Inflammatory macrophage (primary cell): Measurements from ENCODE around the gene CMYA5.

Experiments
- DNase-seq, 2 donors: peaks; one replicate each; pipeline ENCODE4 v3.0.0-alpha.2; 2020 to 2022

Gene CMYA5

DNA sequence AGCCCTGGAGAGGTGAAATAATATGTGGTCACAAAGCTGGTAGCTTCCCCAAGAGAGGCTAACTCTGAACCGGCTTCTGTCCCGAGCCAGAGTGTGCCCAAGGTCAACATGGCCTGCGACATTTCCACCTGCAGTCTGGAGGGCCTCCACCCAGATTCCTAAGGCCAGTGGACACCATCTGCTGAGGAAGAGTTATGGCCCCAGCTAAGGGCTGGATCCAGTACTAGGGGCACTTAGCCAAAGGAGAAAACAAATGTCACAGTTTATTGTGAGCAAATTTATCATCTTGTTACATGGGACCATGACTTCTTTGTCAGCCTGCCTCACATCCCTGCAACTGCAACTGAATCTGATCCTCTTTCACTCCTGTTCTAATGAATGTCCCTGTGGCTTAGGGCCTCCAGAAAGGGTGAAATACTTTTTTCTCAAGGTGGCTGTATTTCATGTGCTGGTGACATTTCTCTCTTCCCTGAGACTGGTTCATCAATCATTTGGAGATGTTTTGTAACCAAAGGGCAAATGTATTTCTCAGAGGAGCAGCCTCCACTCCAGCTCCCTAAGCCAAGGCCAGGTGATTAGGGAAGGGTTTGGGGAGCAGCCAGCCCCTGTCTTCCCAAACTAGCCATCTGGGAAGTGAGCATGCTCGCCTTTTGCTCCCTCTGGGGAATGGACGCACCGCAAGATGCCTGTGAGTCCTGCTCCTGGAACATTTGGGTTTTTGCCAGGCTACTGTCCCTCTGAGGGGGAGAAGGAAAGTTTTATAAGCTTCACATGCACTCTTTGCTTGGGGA is 148.3 kb downstream of the CMYA5 start:
- no peak for DNase-seq

DNA sequence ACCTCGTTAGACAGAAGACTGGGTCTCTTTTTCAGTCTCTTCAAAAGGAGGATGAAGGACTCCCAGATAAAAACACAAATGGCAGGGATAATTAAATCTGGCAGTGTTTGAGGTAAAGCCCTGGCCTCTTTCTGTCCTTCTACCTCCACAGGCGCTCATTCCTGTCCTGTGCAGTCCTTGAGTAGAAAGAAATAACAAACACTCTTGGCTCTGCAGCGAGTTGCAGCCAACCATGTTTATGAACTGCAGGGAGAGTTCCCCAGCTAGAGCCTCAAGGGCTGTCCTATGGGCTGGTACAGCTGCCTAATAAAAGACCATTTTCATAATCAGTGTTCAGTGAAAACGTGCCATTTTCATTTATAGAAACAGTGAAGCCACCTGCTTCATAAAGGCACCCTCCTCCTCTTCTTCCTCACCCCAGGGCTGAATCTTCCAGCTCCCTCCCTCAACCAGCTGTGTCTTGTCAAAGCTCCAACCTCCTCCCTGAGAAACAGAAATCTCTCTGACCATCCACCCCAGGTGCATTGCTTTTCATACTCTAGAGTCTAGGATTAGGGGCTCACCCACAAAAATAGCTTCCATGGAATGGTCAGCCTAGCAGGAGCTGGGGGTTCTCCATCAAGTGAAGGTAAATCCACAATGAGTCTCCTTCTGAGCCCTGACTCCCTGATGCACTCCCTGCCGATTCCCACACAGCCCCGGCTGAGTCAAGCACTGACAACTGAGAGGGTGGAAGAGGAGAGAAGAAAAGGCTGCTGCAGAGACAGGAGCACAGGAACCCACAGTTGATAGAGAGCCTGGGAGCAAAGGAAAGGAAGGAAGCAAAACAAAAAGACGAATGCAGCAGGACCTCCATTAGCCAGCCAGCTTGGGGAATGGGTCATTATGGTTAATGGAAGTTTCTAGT is 150.7 kb downstream of the CMYA5 start:
- DNase-seq: no peak

DNA sequence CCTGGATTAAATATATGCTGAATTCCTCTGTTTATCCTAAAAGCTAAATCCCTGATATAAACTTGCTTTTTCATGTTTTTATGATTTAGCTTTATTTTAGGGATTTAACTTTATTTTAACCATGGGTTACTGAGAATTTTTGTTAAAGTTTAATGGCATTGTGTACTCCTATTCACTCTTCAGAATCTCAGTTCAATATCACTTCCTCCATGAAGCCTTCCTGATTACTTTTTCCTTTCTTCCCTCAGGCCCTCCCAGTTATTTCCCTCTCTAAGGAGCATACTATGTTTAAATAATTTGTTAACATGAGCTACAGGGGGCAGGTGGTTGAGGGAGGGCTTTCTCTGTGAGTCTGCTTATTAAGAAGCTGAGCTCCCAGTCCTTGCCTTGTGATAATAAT is 151.5 kb downstream of the CMYA5 start:
- DNase-seq: no peak

DNA sequence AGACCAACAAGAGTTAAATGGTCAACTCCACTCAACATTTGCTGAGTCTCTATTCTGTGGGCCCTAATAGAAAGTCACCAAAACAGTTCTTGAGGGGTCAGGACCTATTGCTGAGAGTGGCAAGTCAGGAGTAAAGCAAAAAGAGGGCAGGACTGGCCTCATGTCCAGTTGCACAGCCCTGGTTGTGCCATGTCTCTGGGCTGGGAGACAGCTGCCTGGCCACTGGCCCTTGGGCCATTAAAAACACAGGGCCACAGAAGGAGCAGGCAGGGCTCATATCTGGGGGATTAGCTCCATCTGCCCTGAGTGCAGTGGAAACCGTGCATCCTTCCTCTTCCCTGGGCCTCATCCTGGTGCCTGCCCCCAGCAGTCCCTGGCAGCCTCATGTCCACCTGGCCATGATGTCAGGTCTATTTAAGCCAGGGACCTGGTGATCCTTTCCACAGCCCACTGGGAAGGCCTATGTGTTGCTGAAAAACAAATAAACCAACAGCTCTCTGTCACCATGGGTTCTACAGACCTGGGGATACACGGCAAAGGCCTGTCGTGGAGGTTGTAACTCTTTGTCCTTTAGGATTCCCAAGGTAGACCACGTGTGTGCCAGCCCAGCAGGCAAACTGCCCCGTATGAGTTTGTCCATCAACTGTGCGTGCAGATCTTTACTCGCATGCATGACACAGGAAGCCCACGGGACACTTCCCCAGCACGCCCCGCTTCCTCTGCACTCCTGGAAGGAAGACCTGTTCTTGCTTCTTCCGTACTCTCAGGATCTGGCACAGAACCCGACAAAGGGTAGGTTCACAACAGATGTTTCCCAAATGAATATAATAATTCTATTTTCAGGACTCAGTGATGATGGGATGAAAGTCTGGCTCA is 152.6 kb downstream of the CMYA5 start:
- DNase-seq: no peak

- DNase-seq: no peak
Observed at GRCh38 chr5:79842991-79843390, 153.4 kb downstream of the CMYA5 start.

- DNase-seq: no peak
Observed at GRCh38 chr5:79843450-79844388, 154.1 kb downstream of the CMYA5 start.

DNA sequence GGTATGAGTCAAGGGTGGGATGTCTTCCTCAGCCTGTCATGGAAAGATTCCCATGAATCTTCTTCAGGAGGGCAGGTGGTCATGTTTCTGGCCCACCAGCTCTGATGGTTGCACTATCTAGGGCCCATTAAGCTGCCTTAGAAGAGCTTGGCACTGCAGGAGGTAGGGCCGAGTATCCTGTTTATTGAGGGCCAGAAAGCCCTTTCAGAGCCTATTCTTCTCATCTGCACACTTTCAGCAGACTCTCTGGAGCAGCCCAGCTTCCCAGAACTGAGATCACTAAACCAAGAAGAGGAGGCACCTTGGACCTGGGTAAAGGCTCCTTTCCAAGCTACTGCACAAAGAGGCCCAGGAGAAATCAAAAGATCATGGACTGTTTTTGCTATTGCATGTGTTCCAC is 154.9 kb downstream of the CMYA5 start:
- DNase-seq: no peak

GRCh38 chr5:79845448-79846197 is 156.0 kb downstream of the CMYA5 start:
- peak; percentile 30 to 66 for DNase-seq

GRCh38 chr5:79846198-79846521 is 156.5 kb downstream of the CMYA5 start:
- DNase-seq: no peak

DNA sequence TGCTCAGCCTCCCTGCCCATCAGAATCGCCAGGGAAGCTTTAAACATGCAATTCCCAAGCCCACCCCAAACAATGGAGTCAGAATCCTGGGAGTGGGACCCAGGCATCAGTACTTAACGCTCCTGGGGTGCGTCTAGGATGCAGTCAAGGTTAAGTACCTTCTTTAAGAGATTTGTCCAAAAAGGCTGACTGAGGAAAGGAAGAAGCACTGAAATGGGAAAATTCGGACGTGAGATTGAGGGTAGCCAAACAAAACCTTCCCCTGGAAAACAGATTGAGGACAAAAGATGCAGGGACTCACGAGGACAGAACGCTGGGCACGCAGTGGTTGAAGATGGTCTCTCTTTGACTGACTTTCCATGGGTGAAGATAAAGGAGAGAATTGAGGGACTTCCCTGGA is 157.9 kb downstream of the CMYA5 start:
- DNase-seq: no peak

- DNase-seq: no peak
Observed at GRCh38 chr5:79849061-79849460, 159.4 kb downstream of the CMYA5 start.
